OCI-M2 (cell line): Measurements from ENCODE around the gene TCOF1.

Source experiments
- DNase-seq: peaks from one replicate; lab custom pipeline; 2025; ENCODE audit not compliant: unreplicated experiment; lab: John Stamatoyannopoulos, UW

TCOF1 gene

DNA sequence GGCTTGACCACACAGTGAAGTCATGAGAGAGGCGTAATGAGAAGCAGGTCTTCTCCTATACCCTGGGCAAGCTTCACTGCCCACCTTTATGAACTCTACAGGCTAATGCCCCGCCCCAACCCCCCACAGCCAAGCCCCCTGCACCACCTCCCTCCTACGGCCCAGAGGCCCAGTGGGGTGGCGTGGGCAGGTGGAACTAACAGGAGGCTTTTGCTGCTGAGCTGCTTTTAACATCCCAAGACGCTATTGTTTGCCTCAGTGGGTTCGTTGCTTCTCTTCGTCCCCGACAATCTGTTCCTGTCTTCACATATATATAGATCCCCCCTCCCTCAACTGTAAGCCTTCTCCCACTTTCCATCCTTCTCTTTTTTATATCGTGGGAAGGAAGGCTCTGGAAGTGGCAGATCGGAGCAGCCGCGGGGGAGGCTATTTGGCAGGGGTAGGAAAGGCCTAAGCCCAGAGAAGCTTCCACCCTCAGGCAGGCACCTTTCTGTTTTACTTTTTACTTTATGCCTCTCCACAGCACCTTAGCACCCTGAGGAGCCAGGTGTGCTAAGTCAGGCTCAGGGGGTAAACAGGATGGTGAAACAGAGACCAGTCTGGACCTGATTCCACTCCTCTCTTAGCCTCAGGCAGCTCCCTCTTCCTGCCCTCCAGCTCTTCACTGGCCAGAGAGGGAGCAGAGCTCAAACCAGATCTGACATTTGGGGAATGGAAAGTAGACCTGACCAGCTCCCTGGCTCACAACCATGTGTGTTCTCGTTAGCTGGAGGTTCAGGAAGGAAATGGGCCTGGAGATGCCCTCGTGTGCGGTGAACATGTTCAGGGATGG is 28.7 kb downstream of the TCOF1 start:
- DNase-seq, result no peak

DNA sequence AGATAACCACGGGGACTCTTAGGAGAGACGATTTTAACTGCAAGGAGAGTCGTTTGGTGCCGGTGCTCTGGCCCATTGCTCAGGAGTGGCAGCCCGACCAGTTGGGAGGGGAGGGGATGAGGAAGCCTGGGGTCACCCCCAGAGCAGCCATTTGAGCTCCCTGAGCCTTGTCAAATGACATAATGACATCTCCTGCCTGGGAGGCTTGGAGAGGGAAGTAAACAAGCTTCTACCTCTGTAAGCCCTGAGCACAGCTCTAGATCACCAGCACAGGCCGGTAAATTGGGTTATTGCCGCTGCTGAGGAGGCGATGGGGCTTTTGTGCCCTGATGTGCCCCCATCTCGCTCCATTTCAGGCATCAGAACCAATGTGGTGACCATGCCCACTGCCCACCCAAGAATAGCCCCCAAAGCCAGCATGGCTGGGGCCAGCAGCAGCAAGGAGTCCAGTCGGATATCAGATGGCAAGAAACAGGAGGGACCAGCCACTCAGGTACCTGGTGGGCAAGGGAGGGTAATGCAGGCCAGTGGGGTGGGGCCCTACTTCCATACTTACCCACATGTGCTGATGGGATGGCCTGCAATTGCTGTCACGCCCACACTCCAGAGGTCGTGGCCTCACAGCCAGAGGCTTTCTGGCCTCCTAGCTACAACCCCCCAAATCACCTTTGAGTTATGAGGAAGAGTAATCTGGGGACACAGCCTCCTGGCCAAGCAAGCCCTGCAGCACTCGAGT is 32.2 kb downstream of the TCOF1 start:
- no peak for DNase-seq

DNA sequence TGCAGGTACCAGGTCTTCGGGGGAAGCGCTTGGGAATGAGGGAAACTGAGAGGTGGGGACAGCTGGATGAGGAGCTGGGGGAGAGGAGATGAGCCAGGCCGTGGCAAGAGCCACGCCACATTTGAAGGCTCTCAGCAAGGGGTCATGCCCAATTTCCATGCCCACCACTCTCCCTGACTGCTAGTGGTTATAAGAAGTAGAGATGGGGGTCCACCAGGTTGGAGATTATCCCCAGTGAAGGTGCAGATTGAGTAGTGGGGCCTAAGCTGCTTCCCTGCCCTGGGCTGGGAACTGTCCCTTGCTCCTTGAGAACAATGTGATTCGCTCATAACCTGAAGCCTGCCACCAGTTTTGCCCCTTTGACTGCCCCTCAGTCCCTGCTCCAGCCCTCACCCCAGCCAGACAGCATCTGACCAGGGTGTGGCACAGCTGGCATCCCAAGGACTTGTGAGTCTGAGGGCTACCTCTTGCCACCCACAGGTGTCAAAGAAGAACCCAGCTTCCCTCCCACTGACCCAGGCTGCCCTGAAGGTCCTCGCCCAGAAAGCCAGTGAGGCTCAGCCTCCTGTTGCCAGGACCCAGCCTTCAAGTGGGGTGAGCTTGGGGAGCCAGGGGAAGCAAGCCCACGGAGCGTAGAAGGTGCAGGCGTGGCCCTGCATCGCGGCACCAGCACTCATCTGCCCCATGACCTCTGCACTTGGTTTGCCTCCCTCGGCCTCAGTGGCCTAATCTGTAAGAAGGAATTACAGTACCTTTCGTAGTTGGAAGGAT is 33.8 kb downstream of the TCOF1 start:
- DNase-seq, result no peak

GRCh38 chr5:150391986-150392385 is 34.5 kb downstream of the TCOF1 start:
- no peak for DNase-seq

DNA sequence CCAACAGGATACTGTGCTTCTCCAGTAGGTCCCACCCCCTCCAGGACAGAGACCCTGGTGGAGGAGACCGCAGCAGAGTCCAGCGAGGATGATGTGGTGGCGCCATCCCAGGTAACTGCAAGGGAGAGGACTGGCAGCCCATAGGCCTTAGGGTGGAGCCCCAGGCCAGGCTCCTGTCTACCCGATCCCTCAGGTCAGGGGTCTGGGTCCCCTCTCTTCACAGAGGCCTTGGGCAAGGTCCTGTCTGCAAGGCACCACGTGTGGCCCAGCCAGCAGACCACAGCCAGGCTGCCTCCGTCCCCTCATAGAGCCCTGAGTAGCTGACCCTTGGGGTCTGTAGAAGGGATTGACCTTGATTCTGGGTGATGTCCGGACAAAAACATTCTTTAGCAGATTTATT is 35.2 kb downstream of the TCOF1 start:
- DNase-seq, result no peak

DNA sequence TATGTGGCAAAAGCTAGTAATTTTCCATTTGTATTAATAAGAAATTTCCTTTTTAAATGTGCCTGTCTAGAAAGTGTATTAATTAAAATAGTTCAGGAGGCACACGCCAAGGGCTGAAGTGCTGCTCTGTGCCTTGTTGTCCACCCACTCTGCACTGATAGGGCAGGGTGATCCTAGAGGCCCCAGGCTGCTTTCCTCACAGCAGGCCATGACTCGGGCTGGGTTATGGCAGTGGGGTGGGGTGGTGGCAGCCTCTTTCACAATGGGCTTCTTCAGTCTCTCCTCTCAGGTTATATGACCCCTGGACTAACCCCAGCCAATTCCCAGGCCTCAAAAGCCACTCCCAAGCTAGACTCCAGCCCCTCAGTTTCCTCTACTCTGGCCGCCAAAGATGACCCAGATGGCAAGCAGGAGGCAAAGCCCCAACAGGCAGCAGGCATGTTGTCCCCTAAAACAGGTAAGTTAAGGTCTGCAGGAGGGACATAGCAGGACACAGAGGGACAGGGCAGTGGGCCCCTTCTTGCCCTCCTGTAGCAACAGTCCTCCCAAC is 35.7 kb downstream of the TCOF1 start:
- DNase-seq, result no peak

- no peak for DNase-seq
Measured at GRCh38 chr5:150394131-150394530, 36.6 kb downstream of the TCOF1 start.

- no peak for DNase-seq
Measured at GRCh38 chr5:150394912-150395687, 37.6 kb downstream of the TCOF1 start.

DNA sequence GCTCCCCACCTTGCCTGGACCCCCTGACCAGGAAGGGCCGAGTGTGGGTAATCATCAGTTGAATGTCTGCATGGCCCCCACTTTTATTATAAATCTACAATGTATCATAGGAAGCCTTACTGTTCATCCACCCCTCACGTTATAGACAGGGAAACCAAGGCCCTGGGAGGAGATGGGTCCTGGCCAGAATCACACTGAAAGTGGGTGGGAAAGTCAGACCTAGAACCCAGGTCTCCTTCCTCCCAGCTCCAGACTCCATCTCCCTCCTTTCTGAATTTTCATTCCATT is 38.1 kb downstream of the TCOF1 start:
- DNase-seq, result no peak

DNA sequence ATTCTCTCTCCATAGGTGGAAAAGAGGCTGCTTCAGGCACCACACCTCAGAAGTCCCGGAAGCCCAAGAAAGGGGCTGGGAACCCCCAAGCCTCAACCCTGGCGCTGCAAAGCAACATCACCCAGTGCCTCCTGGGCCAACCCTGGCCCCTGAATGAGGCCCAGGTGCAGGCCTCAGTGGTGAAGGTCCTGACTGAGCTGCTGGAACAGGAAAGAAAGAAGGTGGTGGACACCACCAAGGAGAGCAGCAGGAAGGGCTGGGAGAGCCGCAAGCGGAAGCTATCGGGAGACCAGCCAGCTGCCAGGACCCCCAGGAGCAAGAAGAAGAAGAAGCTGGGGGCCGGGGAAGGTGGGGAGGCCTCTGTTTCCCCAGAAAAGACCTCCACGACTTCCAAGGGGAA is 38.8 kb downstream of the TCOF1 start:
- no peak for DNase-seq

GRCh38 chr5:150397146-150397781 is 39.8 kb downstream of the TCOF1 start:
- DNase-seq, result no peak

- no peak for DNase-seq
Measured at GRCh38 chr5:150397782-150398721, 40.6 kb downstream of the TCOF1 start.

- DNase-seq, result no peak
Measured at GRCh38 chr5:150398722-150399523, 41.4 kb downstream of the TCOF1 start.

- no peak for DNase-seq
Measured at GRCh38 chr5:150399524-150400211, 42.2 kb downstream of the TCOF1 start.

- no peak for DNase-seq
Measured at GRCh38 chr5:150400316-150401075, 43.0 kb downstream of the TCOF1 start.

- DNase-seq, result no peak
Measured at GRCh38 chr5:150401076-150401375, 43.5 kb downstream of the TCOF1 start.
